ENCODE measurements around the gene SASH1. TPM values are rescaled to one million over a fixed set of nuclear protein-coding genes. Genes with fewer than 3 reads are reported as not detected.

Gene SASH1
- total RNA-seq, 1 experiment from 2014 or later, result 11.7 TPM

DNA sequence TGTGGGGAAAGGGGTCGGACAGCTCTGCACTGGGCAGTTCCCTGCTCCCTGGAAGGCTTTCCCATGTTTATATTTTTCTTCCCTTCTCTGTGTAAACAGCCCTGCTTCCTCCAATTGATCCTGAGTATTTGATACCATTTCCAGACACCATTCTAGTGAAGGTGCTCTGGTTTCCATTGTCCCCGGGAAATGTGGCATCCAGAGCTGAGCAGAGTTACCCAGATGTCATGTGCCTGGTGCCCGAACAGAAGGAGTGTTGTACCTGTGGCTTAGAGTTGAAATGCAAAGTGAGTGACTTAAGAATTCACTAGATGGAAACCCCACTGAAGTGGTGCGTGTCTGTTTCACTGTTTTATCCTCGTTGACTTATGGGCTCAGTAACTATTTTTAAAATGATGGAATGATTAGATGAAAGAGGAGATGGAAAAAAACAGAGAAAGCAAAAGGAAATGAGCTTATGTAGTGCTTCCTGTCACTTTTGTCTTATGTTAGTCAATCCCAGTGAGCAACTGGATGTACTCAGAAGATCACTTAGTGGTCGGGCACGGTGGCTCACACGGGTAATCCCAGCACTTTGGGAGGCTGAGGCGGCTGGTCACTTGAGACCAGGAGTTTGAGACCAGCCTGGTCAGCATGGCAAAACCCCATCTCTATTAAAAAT, 83.8 kb downstream of the SASH1 start:
- no peak for TF ChIP-seq EZH2phosphoT487 (IDR thresholded peaks at IDR 0.05; ENCODE audit: borderline replicate concordance)
- TF ChIP-seq, protein P1, sequence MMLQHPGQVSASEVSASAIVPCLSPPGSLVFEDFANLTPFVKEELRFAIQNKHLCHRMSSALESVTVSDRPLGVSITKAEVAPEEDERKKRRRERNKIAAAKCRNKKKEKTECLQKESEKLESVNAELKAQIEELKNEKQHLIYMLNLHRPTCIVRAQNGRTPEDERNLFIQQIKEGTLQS (IDR thresholded peaks at IDR 0.05), result no peak
- Histone ChIP-seq H3K27me3 (ENCODE audit: insufficient read depth, low read length) (no peaks in the 10 kb centered on the region), H3K4me2 (ENCODE audit: low read length) (no peak overlapping the region), H3K9ac (ENCODE audit: low read length) (no peak overlapping the region), H3K36me3 (ENCODE audit: control insufficient read depth in 1 of 2, insufficient read depth in 2 of 2, low read length in 2 of 2) (no peaks in the 10 kb centered on the region), H2AFZ (ENCODE audit: low read depth, low read length, poor library complexity, severe bottlenecking) (no peak overlapping the region), H3K27ac (ENCODE audit: low read depth, low read length) (no peak overlapping the region), H3K9me3 (ENCODE audit: control insufficient read depth in 1 of 2, insufficient read depth in 1 of 2, low read depth in 1 of 2, low read length in 2 of 2) (no peaks in the 10 kb centered on the region), H4K20me1 (ENCODE audit: insufficient read depth) (no peaks in the 10 kb centered on the region), H3K79me2 (ENCODE audit: insufficient read depth, low read length) (no peaks in the 10 kb centered on the region), H3K9me2 (ENCODE audit: insufficient read depth) (no peaks in the 10 kb centered on the region), H3K4me1 (ENCODE audit: control insufficient read depth in 1 of 2, insufficient read depth in 2 of 2, low read length in 2 of 2) (no peaks in the 10 kb centered on the region), H3K4me3 (replicated peaks in 1 of 2; ENCODE audit: low read depth in 1 of 2, low read length in 2 of 2) (no peak overlapping the region)
- ChIA-PET RAD21 (ENCODE audit: low non-redundant PET in 1 of 2, low total read pairs in 2 of 2, uncharacterized antibody in 2 of 2, unreplicated experiment in 2 of 2) (no interaction called here), CTCF (no interaction called here), POLR2A (no interaction called here)
- ATAC-seq, result no peak
- no TSS peak for BruUV-seq (replicated peaks)
- intact Hi-C loops (cut with micrococcal nuclease), result no loop called here
- no peak for DNase-seq (ENCODE audit: low read depth, low spot score)

GRCh38 chr6:148427333-148427732, 84.7 kb downstream of the SASH1 start:
- intact Hi-C loops (cut with micrococcal nuclease), result no loop called here

More at GRCh38 chr6:148427333-148427732, 84.7 kb downstream of the SASH1 start:
- Histone ChIP-seq H3K9me2 (ENCODE audit: insufficient read depth) (no peaks in the 10 kb centered on the region), H3K9me3 (ENCODE audit: control insufficient read depth in 1 of 2, insufficient read depth in 1 of 2, low read depth in 1 of 2, low read length in 2 of 2) (no peaks in the 10 kb centered on the region), H2AFZ (ENCODE audit: low read depth, low read length, poor library complexity, severe bottlenecking) (no peak overlapping the region), H3K36me3 (ENCODE audit: control insufficient read depth in 1 of 2, insufficient read depth in 2 of 2, low read length in 2 of 2) (no peaks in the 10 kb centered on the region), H3K9ac (ENCODE audit: low read length) (no peak overlapping the region), H3K27me3 (ENCODE audit: insufficient read depth, low read length) (no peaks in the 10 kb centered on the region), H3K4me2 (ENCODE audit: low read length) (no peak overlapping the region), H4K20me1 (ENCODE audit: insufficient read depth) (no peaks in the 10 kb centered on the region), H3K27ac (ENCODE audit: low read depth, low read length) (no peak overlapping the region), H3K4me1 (ENCODE audit: control insufficient read depth in 1 of 2, insufficient read depth in 2 of 2, low read length in 2 of 2) (no peaks in the 10 kb centered on the region), H3K79me2 (ENCODE audit: insufficient read depth, low read length) (no peaks in the 10 kb centered on the region), H3K4me3 (replicated peaks in 1 of 2; ENCODE audit: low read depth in 1 of 2, low read length in 2 of 2) (no peak overlapping the region)
- ChIA-PET POLR2A (no interaction called here), RAD21 (ENCODE audit: low non-redundant PET in 1 of 2, low total read pairs in 2 of 2, uncharacterized antibody in 2 of 2, unreplicated experiment in 2 of 2) (no interaction called here), CTCF (no interaction called here)
- no TSS peak for BruUV-seq (replicated peaks)
- no peak for TF ChIP-seq CBX3 (IDR thresholded peaks at IDR 0.05; ENCODE audit: low read depth)
- TF ChIP-seq, protein P2, sequence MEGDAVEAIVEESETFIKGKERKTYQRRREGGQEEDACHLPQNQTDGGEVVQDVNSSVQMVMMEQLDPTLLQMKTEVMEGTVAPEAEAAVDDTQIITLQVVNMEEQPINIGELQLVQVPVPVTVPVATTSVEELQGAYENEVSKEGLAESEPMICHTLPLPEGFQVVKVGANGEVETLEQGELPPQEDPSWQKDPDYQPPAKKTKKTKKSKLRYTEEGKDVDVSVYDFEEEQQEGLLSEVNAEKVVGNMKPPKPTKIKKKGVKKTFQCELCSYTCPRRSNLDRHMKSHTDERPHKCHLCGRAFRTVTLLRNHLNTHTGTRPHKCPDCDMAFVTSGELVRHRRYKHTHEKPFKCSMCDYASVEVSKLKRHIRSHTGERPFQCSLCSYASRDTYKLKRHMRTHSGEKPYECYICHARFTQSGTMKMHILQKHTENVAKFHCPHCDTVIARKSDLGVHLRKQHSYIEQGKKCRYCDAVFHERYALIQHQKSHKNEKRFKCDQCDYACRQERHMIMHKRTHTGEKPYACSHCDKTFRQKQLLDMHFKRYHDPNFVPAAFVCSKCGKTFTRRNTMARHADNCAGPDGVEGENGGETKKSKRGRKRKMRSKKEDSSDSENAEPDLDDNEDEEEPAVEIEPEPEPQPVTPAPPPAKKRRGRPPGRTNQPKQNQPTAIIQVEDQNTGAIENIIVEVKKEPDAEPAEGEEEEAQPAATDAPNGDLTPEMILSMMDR (IDR thresholded peaks at IDR 0.05 in 2 of 3, conservative IDR thresholded peaks at IDR 0.05 in 1 of 3; ENCODE audit: borderline replicate concordance in 1 of 3, insufficient read depth in 1 of 3, low read depth in 2 of 3, low read length in 2 of 3), result no peak
- TF ChIP-seq SRF (IDR thresholded peaks at IDR 0.05; ENCODE audit: low read depth), result no peak
- no peak for TF ChIP-seq CEBPB (IDR thresholded peaks at IDR 0.05; ENCODE audit: low read depth)
- no peak for TF ChIP-seq ZNF274 (IDR thresholded peaks at IDR 0.05; ENCODE audit: low read depth, low read length)
- TF ChIP-seq, protein P3, sequence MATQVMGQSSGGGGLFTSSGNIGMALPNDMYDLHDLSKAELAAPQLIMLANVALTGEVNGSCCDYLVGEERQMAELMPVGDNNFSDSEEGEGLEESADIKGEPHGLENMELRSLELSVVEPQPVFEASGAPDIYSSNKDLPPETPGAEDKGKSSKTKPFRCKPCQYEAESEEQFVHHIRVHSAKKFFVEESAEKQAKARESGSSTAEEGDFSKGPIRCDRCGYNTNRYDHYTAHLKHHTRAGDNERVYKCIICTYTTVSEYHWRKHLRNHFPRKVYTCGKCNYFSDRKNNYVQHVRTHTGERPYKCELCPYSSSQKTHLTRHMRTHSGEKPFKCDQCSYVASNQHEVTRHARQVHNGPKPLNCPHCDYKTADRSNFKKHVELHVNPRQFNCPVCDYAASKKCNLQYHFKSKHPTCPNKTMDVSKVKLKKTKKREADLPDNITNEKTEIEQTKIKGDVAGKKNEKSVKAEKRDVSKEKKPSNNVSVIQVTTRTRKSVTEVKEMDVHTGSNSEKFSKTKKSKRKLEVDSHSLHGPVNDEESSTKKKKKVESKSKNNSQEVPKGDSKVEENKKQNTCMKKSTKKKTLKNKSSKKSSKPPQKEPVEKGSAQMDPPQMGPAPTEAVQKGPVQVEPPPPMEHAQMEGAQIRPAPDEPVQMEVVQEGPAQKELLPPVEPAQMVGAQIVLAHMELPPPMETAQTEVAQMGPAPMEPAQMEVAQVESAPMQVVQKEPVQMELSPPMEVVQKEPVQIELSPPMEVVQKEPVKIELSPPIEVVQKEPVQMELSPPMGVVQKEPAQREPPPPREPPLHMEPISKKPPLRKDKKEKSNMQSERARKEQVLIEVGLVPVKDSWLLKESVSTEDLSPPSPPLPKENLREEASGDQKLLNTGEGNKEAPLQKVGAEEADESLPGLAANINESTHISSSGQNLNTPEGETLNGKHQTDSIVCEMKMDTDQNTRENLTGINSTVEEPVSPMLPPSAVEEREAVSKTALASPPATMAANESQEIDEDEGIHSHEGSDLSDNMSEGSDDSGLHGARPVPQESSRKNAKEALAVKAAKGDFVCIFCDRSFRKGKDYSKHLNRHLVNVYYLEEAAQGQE (IDR thresholded peaks at IDR 0.05; ENCODE audit: low read depth), result no peak
- TF ChIP-seq, protein P4, sequence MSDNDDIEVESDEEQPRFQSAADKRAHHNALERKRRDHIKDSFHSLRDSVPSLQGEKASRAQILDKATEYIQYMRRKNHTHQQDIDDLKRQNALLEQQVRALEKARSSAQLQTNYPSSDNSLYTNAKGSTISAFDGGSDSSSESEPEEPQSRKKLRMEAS (IDR thresholded peaks at IDR 0.05), result no peak
- TF ChIP-seq SP1 (IDR thresholded peaks at IDR 0.05; ENCODE audit: low read depth), result no peak
- TF ChIP-seq, protein P1 (IDR thresholded peaks at IDR 0.05), result no peak
- ATAC-seq (no peak), DNase-seq (ENCODE audit: low read depth, low spot score) (no peak)
